NT2/D1 (cell line): ENCODE data around the gene ZNF134.
A peak's percentile ranks its signal among the peaks of the same experiment; 100 is the strongest.

Experiments
- YY1 ChIP-seq: IDR thresholded peaks from 2 replicates; pipeline ENCODE4 v1.6.1; 2011; ENCODE audit not compliant: insufficient read length, insufficient read depth
- ZNF274 ChIP-seq: IDR thresholded peaks from 2 replicates; pipeline ENCODE4 v1.6.1; 2011; ENCODE audit warnings: mild to moderate bottlenecking, low read depth, low read length

DNA sequence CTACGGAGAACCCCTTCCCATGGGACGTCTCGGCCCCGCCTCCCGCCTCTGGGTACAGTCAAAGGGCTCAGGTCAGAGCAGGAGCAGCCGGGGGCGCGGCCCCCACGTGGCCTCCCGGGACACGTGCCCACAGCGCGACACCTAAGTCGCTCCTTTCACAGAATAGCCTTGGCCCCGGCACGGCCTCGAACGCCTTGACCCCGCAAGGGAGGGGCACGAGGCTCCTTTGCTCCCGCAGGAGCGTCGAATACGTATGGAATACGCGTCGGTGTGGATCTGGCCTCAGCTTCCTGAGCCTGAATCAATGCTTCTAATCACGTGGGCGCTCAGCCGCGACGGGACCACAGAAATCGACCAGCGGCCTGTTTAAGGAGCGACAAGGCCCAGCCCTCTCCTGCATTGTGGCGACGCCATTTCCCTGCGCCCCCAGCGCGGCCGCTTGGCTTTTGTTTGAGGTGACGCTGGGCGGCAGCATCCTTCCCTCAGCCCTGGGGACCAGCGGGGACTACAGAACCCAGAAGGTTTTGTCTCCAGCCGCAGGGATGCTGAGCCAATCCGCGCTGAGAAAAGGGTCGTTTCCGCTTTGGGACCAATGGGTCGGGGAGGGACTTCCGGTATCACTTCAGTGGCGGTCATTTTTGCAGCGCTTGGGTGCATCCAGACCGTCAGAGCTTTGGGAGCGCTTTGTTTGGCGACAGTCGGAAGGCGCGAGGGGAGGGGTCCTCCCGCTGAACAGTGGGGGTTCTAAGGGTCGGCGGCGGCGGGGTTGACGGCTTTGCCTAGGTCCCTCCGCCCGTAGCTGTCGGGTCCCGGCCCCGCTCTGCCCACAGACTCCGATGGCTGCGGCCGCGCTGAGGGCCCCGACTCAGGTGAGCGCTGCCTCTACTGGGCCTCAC lies 30.3 kb upstream of the ZNF134 start, which contains the start of gene ZIK1:
- TF ChIP-seq YY1 (peak; percentile 49), ZNF274 (no peak)
